GM23248 (cell line): Measurements from ENCODE around the gene C5orf15. TPM values are rescaled to one million over a fixed set of nuclear protein-coding genes. Genes with fewer than 3 reads are reported as not detected.
"Not testable (repeated sequence)": the region's sequence is repeated elsewhere in the genome, so short reads cannot be mapped to it uniquely, and the experiment has no call there.

ENCODE experiments used
- DNase-seq: peaks from one replicate; pipeline ENCODE4 v3.0.0-alpha.2; 2015
- H2AFZ ChIP-seq: fragments of 200-600 bp; sonication (generic); 2 replicates; pipeline ENCODE4 v1.6.1; 2016; ENCODE audit warnings: antibody characterized with exemption
- H3F3A ChIP-seq: fragments of 200-600 bp; sonication (generic); 2 replicates; pipeline ENCODE4 v1.6.1; 2016; ENCODE audit warnings: mild to moderate bottlenecking, antibody characterized with exemption, mixed run types; ENCODE audit not compliant: insufficient read depth
- H3K27ac ChIP-seq: fragments of 200-600 bp; sonication (generic); 2 replicates; pipeline ENCODE4 v1.5.1; 2016; ENCODE audit warnings: mild to moderate bottlenecking
- H3K27me3 ChIP-seq: fragments of 200-600 bp; sonication (generic); replicated peaks from 2 replicates; pipeline ENCODE4 v1.6.1; 2016; ENCODE audit warnings: mild to moderate bottlenecking; ENCODE audit not compliant: insufficient read depth
- H3K36me3 ChIP-seq: fragments of 200-600 bp; sonication (generic); 2 replicates; pipeline ENCODE4 v1.6.1; 2016; ENCODE audit warnings: low read depth, mild to moderate bottlenecking
- H3K4me1 ChIP-seq: fragments of 200-600 bp; sonication (generic); 2 replicates; pipeline ENCODE4 v1.6.1; 2016; ENCODE audit warnings: mild to moderate bottlenecking; ENCODE audit not compliant: insufficient read depth
- H3K4me2 ChIP-seq: fragments of 200-600 bp; sonication (generic); one replicate; pipeline ENCODE4 v1.6.1; 2016; ENCODE audit warnings: mild to moderate bottlenecking; ENCODE audit not compliant: unreplicated experiment
- H3K4me3 ChIP-seq: fragments of 200-600 bp; sonication (generic); 2 replicates; pipeline ENCODE4 v1.5.1; 2016; ENCODE audit warnings: mild to moderate bottlenecking
- H3K79me2 ChIP-seq: fragments of 200-600 bp; sonication (generic); 2 replicates; pipeline ENCODE4 v1.6.1; 2016; ENCODE audit warnings: mild to moderate bottlenecking; ENCODE audit not compliant: insufficient read depth
- H3K9ac ChIP-seq: fragments of 200-600 bp; sonication (generic); 2 replicates; pipeline ENCODE4 v1.6.1; 2016; ENCODE audit warnings: mild to moderate bottlenecking
- H3K9me2 ChIP-seq: fragments of 200-600 bp; sonication (generic); 2 replicates; pipeline ENCODE4 v1.6.1; 2016; ENCODE audit warnings: mixed run types, mild to moderate bottlenecking, moderate library complexity; ENCODE audit not compliant: insufficient read depth
- H3K9me3 ChIP-seq: fragments of 200-600 bp; sonication (generic); one replicate; pipeline ENCODE4 v1.6.1; 2017; ENCODE audit warnings: low read depth
- H4K20me1 ChIP-seq: fragments of 200-600 bp; sonication (generic); 2 replicates; pipeline ENCODE4 v1.6.0; 2016; ENCODE audit not compliant: insufficient read depth
- EZH2 ChIP-seq: fragments of 200-600 bp; sonication (generic); IDR thresholded peaks from 2 replicates; pipeline ENCODE4 v1.6.1; 2018; ENCODE audit warnings: antibody characterized with exemption, mild to moderate bottlenecking; ENCODE audit not compliant: insufficient read depth, poor library complexity, severe bottlenecking
- EZH2phosphoT487 ChIP-seq: fragments of 200-600 bp; sonication (generic); IDR thresholded peaks from 2 replicates; pipeline ENCODE4 v1.6.1; 2018; ENCODE audit warnings: antibody characterized with exemption, moderate library complexity, mild to moderate bottlenecking, low read depth; ENCODE audit not compliant: insufficient read depth
- WGBS, 2 experiments: methylation state at CpG; one replicate each; pipeline ENCODE4 v1.1.6; 2015 to 2017; ENCODE audit warnings: low lambda C conversion rate in 2 of 2, low coverage in 1 of 2; ENCODE audit errors: missing lambda C conversion rate in 2 of 2; 5-methylcytosine and 5-hydroxymethylcytosine counted together
- in situ Hi-C: fragments of 300-500 bp; cut with MboI; formaldehyde crosslinking; loops from 2 replicates; pipeline ENCODE4 v1.15.0; 2020
- polyA plus RNA-seq: library from polyadenylated mRNA; unstranded; fragments of >200 nt; fragmentation: Nextera tagmentation; extraction: Ambion mirVana; gene quantifications from 2 replicates; pipeline ENCODE4 v1.2.1, GENCODE V29; 2016
- total RNA-seq: library from RNA; depleted of rRNA; stranded (reverse); fragments of >200 nt; shearing (Covaris generic); gene quantifications from 2 replicates; pipeline ENCODE4 v1.2.3, GENCODE V29; 2014

C5orf15 gene
- total and polyA plus RNA-seq, 2 experiments from 2014 or later, result 122 to 128 TPM

DNA sequence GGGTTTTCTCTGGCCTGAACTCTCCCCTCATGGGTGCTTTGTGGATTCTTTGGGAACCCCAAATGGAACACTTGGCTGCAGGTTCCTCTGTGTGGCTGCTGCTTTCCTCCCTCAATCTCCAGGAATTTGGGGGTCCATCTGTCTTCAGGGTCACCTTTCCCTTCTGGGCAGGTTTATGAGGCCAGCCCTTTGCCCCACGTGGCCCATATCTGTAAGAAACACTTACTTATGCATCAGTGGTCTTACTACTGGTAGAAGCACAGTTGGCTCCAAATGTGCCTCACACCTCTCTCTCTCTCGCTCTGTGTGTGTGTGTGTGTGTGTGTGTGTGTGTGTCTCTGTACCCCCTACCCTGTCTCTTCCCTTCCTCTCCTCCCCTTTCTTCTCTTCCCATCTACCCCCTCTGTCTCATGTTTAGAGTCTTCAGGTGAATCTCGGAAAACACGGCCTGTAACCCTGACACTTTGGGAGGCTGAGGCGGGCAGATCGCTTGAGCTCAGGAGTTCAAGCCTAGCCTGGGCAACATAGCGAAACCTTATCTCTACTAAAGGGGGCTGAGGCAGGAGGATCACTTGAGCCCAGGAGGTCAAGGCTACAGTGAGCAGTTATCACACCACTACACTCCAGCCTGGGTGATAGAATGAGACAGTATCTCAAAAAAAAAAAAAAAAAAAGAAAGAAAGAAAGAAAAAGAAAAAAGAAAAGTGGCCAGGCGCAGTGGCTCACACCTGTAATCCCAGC, 26.8 kb downstream of the C5orf15 start:
- 70 to 71% methylated on average over 8 of the region's 8 CpGs for WGBS, 2 experiments
- H3K9ac ChIP-seq, result no peak overlapping the region
- no peak overlapping the region for H2AFZ ChIP-seq
- no peak for TF ChIP-seq EZH2
- TF ChIP-seq EZH2phosphoT487, result no peak
- no peaks in the 10 kb centered on the region for H3K36me3 ChIP-seq
- DNase-seq, result no peak
- H4K20me1 ChIP-seq, result no peaks in the 10 kb centered on the region
- no peak overlapping the region for H3K4me2 ChIP-seq
- H3K9me2 ChIP-seq, result no peaks in the 10 kb centered on the region
- H3K79me2 ChIP-seq, result no peaks in the 10 kb centered on the region
- in situ Hi-C loops, result loop anchor here (25.0 kb wide), 1 partner anchor 829 kb away; no protein-coding TSS in a partner anchor
- no peak overlapping the region for H3K27ac ChIP-seq
- H3K27me3 ChIP-seq, result no peaks in the 10 kb centered on the region
- no peaks in the 10 kb centered on the region for H3F3A ChIP-seq
- no peaks in the 10 kb centered on the region for H3K4me1 ChIP-seq
- no peaks in the 10 kb centered on the region for H3K9me3 ChIP-seq
- H3K4me3 ChIP-seq, result no peak overlapping the region

DNA sequence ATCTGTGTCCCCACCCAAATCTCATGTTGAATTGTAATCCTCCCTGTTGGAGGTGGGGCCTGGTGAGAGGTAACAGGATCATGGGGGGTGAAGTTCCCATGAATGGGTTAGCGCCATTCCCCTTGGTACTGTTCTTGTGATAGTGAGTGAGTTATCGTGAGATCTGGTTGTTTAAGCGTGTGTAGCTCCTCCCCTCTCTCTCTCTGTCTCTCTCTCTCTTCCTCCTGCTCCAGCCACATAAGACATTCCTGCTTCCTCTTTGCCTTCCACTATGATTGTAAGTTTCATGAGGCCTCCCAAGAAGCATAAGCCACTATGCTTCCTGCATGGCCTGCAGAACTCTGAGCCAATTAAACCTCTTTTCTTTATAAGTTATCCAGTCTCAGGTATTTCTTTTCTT, 28.8 kb downstream of the C5orf15 start:
- Histone ChIP-seq H4K20me1 (no peaks in the 10 kb centered on the region), H3K9me2 (no peaks in the 10 kb centered on the region), H3K4me1 (no peaks in the 10 kb centered on the region), H3K36me3 (no peaks in the 10 kb centered on the region), H2AFZ (no peak overlapping the region), H3K4me2 (no peak overlapping the region), H3K79me2 (no peaks in the 10 kb centered on the region), H3F3A (no peaks in the 10 kb centered on the region), H3K27me3 (0 out of 2 replicates have a peak, but pooled peaks cover under 1% of the 10 kb centered on the region), H3K27ac (no peak overlapping the region), H3K9ac (no peak overlapping the region), H3K4me3 (no peak overlapping the region), H3K9me3 (no peaks in the 10 kb centered on the region)
- in situ Hi-C loops, result loop anchor here (25.0 kb wide), 1 partner anchor 827 kb away; no protein-coding TSS in a partner anchor
- TF ChIP-seq EZH2phosphoT487 (no peak), EZH2 (no peak)
- DNase-seq, result no peak
- 91 to 94% methylated on average over 3 of the region's 3 CpGs for WGBS, 2 experiments

DNA sequence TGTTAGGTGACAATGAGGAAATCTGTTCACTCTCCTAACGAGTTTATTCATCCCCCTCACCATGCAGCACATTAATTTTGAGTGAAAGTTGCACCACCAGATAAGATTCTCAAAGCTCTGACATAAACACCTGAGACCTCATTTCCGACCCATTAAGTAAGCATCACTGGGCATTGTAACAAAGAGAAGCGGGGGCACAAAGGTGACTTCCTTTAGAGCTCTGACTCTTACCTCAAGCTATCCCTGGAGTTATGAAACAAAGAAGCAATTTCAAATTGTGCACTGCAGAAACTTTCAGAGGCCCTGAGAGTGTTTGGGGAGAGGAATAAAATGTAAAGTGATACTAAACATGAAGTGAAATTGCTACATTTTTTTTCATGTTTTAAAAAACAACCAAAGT, 29.5 kb downstream of the C5orf15 start:
- Histone ChIP-seq H3K9me2 (no peaks in the 10 kb centered on the region), H3K79me2 (no peaks in the 10 kb centered on the region), H3K36me3 (no peaks in the 10 kb centered on the region), H3K4me1 (no peaks in the 10 kb centered on the region), H3F3A (no peaks in the 10 kb centered on the region), H3K4me3 (no peak overlapping the region), H3K4me2 (no peak overlapping the region), H3K9me3 (no peaks in the 10 kb centered on the region), H3K27ac (no peak overlapping the region), H2AFZ (no peak overlapping the region), H3K27me3 (0 out of 2 replicates have a peak, but pooled peaks cover 6% of the 10 kb centered on the region), H3K9ac (no peak overlapping the region), H4K20me1 (no peaks in the 10 kb centered on the region)
- WGBS, 2 experiments, result 63% methylated on average over 3 of the region's 3 CpGs
- TF ChIP-seq EZH2 (no peak), EZH2phosphoT487 (no peak)
- DNase-seq, result no peak
- in situ Hi-C loops, result loop anchor here (25.0 kb wide), 1 partner anchor 827 kb away; no protein-coding TSS in a partner anchor

GRCh38 chr5:133938039-133938821, 30.2 kb downstream of the C5orf15 start:
- in situ Hi-C loops, result loop anchor here (25.0 kb wide), 1 partner anchor 826 kb away; no protein-coding TSS in a partner anchor
- H2AFZ ChIP-seq, result no peak overlapping the region

DNA sequence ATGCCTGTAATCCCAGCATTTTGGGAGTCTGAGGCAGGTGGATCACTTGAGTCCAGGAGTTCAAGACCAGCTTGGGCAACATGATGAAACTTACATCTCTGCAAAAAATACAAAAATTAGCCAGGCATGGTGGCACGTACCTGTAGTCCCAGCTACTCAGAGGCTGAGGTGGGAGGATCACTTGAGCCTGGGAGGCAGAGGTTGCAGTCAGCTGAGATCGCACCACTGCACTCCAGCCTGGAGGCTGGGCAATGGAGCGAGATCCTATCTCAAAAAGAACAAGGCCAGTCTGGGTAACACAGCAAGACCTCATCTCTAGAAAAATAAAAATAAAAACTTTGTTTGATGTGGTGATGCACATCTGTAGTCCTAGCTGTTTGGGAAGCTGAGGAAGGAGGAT, 30.8 kb downstream of the C5orf15 start:
- H3F3A ChIP-seq, H3K4me2 ChIP-seq, H3K36me3 ChIP-seq, H3K9me2 ChIP-seq, H4K20me1 ChIP-seq, H3K79me2 ChIP-seq, DNase-seq, H3K27ac ChIP-seq, H3K27me3 ChIP-seq, H2AFZ ChIP-seq, H3K9me3 ChIP-seq, H3K4me3 ChIP-seq, H3K9ac ChIP-seq, H3K4me1 ChIP-seq: not testable (repeated sequence)
- in situ Hi-C loops, result loop anchor here (25.0 kb wide), 1 partner anchor 825 kb away; no protein-coding TSS in a partner anchor
- 57 to 76% methylated on average over 3 of the region's 3 CpGs for WGBS, 2 experiments

More at GRCh38 chr5:133938039-133938821, 30.2 kb downstream of the C5orf15 start:
- Histone ChIP-seq H3K4me1 (no peaks in the 10 kb centered on the region), H3F3A (no peaks in the 10 kb centered on the region), H3K4me2 (no peak overlapping the region), H3K9me2 (no peaks in the 10 kb centered on the region), H3K9ac (no peak overlapping the region), H4K20me1 (no peaks in the 10 kb centered on the region), H3K79me2 (no peaks in the 10 kb centered on the region), H3K9me3 (no peaks in the 10 kb centered on the region), H3K27me3 (0 out of 2 replicates have a peak, but pooled peaks cover 6% of the 10 kb centered on the region), H3K36me3 (no peaks in the 10 kb centered on the region), H3K4me3 (no peak overlapping the region), H3K27ac (no peak overlapping the region)
- WGBS, 2 experiments, result 53 to 54% methylated on average over 6 of the region's 6 CpGs
- TF ChIP-seq EZH2 (no peak), EZH2phosphoT487 (no peak)
- DNase-seq, result no peak
